ENCODE measurements around the gene CTTNBP2.

The CTTNBP2 gene

DNA sequence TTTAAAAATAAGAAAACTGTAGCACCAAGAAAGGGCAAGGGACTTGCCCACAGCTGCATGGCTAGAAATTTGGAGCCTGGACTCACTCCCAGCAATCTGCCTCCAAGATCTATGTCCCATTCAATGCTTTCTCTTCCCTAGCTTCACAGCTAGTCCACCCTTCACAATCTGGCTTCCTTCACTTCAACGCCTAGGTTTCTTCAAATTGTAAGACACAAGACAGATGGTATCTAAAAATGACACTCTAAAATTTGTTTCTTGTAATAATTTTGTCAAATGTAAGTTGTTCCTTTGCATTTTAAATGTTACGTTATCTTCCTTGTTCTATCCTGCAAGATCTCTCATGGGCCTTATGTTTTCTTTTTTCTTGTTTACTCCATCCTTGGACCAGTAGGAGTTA lies 48.6 kb downstream of the CTTNBP2 start:
- TF ChIP-seq, protein P1, sequence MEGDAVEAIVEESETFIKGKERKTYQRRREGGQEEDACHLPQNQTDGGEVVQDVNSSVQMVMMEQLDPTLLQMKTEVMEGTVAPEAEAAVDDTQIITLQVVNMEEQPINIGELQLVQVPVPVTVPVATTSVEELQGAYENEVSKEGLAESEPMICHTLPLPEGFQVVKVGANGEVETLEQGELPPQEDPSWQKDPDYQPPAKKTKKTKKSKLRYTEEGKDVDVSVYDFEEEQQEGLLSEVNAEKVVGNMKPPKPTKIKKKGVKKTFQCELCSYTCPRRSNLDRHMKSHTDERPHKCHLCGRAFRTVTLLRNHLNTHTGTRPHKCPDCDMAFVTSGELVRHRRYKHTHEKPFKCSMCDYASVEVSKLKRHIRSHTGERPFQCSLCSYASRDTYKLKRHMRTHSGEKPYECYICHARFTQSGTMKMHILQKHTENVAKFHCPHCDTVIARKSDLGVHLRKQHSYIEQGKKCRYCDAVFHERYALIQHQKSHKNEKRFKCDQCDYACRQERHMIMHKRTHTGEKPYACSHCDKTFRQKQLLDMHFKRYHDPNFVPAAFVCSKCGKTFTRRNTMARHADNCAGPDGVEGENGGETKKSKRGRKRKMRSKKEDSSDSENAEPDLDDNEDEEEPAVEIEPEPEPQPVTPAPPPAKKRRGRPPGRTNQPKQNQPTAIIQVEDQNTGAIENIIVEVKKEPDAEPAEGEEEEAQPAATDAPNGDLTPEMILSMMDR (IDR thresholded peaks at IDR 0.05; ENCODE audit: low read depth, low read length) = no peak
- H3K4me3 ChIP-seq (ENCODE audit: low read depth, low read length) = no peak overlapping the region

DNA sequence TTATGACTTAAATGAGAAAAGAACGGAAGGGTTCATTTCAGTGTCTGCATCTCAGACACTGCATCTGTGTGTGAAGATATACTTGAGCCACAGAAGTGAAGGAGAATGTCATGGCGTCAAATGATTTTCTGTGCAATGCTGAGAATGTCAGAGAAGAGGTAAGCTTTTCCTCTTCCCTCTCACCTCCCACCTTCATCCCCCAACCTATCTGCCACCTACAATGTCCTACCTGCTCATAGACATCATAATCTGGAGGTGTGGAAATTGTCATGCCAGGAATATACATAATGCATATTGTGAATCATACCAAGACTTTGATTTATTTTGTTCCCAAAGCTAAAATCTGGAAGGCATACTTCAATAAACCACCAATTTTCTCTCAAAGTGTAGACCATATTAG lies 53.7 kb downstream of the CTTNBP2 start:
- TF ChIP-seq, protein P1 (IDR thresholded peaks at IDR 0.05; ENCODE audit: low read depth, low read length) = no peak
- H3K4me3 ChIP-seq (ENCODE audit: low read depth, low read length) = no peak overlapping the region

DNA sequence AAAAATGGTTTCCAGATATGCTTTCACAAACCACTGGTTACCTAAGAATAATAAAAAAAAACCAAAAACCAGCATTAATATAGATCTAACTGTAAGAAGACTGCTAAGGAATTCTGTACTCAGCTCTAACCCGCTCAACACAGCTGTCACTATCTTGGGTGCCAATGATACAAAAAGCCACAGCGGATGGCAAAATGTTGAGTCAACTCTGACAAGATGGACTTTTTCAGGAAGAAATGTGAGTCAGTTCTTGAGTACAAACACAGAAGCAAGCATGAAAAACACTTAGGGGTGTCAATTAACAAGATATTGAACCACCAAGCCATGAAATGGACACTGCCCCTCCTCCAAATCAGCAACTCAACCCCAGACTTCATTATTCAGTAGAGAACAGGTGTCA lies 55.0 kb downstream of the CTTNBP2 start:
- TF ChIP-seq, protein P1 (IDR thresholded peaks at IDR 0.05; ENCODE audit: low read depth, low read length) = no peak
- H3K4me3 ChIP-seq (ENCODE audit: low read depth, low read length) = no peak overlapping the region

DNA sequence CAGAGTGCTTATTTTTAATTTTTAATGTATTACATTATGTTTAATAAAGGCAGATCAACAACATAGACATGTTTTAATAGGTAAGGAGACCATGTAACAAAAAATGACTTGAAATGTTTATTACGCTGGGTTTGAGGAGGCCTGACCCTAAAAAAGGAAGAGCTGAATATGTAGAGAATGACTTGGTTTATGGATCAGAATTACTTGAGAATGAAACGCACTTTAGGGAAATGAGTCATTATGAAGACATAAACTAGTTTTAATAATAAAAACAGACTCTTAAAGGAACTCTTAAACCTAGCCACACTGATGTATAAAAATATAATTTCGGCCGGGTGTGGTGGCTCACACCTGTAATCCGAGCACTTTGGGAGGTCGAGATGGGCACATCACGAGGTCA lies 56.5 kb downstream of the CTTNBP2 start:
- no peak overlapping the region for H3K4me3 ChIP-seq (ENCODE audit: low read depth, low read length)
- TF ChIP-seq, protein P1 (IDR thresholded peaks at IDR 0.05; ENCODE audit: low read depth, low read length) = no peak

DNA sequence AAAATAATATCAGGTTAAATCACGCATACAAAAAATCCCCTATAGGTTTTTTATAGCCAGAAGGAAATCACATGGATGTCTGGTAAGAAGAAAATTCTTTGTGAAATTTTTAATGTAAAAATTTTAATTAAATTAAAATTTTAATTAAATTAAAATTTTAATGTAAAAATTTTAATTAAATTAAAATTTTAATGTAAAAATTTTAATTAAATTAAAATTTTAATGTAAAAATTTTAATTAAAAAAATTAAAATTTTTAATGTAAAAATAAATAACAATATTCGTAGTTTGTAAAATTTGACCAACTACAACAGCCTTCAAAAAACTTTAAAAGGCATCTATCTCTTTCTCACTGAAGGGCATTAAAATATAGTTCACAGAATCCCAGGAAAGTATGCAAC lies 61.5 kb downstream of the CTTNBP2 start:
- TF ChIP-seq, protein P1 (IDR thresholded peaks at IDR 0.05; ENCODE audit: low read depth, low read length) = no peak
- H3K4me3 ChIP-seq (ENCODE audit: low read depth, low read length) = no peak overlapping the region

DNA sequence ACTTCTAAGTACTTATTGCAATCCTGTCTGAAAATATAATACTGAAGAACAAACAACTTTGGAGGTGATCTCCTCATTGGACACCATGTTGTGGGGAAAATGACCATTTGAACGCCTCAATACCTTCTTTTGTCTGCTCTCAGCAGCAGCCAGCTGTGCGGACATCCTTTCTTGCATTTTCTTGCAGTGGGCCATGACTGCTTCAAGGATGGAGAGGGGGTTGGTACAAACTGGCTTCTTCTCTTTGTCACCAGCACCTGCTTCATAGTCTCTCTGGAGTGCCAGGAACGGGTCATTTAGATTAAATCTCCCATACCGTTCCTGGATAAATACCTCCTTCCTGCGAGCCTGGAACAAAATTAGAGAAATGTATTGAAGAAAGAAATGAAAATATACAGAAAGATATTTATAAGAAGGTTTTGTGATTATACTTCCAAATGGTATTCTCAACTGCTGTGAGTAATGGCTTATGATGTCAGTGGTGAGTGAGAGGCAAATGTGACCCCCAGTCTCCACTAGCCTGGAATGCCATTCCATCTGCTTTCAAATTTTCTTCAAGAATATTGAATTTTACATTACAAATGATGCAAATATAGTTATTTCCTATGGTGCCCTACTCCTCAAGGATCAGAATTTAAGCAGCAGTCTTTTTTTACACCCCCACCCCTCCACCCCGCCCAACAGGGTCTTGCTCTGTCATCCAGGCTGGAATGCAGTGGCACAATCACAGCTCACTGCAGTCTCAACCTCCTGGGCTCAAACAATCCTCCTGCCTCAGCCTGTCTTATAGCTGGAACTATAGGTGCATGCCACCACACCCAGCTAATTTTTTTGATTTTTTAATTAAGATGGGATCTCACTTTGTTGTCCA lies 62.4 kb downstream of the CTTNBP2 start:
- H3K4me3 ChIP-seq (ENCODE audit: low read depth, low read length) = no peak overlapping the region
- TF ChIP-seq, protein P1 (IDR thresholded peaks at IDR 0.05; ENCODE audit: low read depth, low read length) = no peak

DNA sequence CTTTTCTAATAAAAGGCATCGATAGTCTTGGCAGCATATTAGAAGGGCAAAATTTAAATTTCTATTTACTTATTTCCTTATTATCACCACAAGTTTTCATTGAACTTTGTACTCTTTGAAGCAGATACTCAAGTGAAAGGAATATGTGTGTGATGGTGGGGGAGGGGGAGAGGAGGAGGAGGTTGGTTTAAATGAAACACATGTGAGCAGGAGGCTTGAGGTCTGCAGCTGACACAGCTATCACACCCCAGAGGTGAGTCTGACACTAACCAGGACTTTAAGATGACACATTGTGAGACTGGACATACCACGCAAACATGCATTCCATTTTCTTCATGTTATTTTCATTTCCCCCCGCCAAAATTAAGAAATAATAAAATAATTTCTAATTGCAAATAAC lies 63.3 kb downstream of the CTTNBP2 start:
- TF ChIP-seq, protein P1 (IDR thresholded peaks at IDR 0.05; ENCODE audit: low read depth, low read length) = no peak
- H3K4me3 ChIP-seq (ENCODE audit: low read depth, low read length) = no peak overlapping the region
